ENCODE data around the gene SEC31B. TPM values are rescaled to one million over a fixed set of nuclear protein-coding genes. Genes with fewer than 3 reads are reported as not detected.

SEC31B gene
- total and polyA plus RNA-seq, 9 of the 15 experiments (the other 6 are each of a cell fraction or from before 2014, with no cell fraction given): 0.91 to 7.0 (median 2.4) TPM

GRCh38 chr10:100481462-100482081, 38.1 kb downstream of the SEC31B start (continued):
- TF ChIP-seq JUND (IDR thresholded peaks at IDR 0.05; ENCODE audit: borderline replicate concordance, low read depth, low read length): no peak
- no peak for TF ChIP-seq JUND (tag; IDR thresholded peaks at IDR 0.05; ENCODE audit: borderline replicate concordance, low read depth, low read length)
- TF ChIP-seq TCF7 (IDR thresholded peaks at IDR 0.05; ENCODE audit: borderline replicate concordance): no peak
- peak; percentile 93 for TF ChIP-seq CREM (IDR thresholded peaks at IDR 0.05; ENCODE audit: low read depth)
- no peak for TF ChIP-seq ZNF217 (CRISPR knock-in tag; IDR thresholded peaks at IDR 0.05)
- TF ChIP-seq ZMIZ1 (IDR thresholded peaks at IDR 0.05; ENCODE audit: low read depth in 2 of 2, low read length in 2 of 2): no peak
- no peak for TF ChIP-seq ID3 (CRISPR knock-in tag; IDR thresholded peaks at IDR 0.05)
- no peak for TF ChIP-seq ID3 (tag; IDR thresholded peaks at IDR 0.05)
- TF ChIP-seq FOS (IDR thresholded peaks at IDR 0.05; ENCODE audit: extremely low read depth, insufficient read length): peak; percentile 75
- no peak for TF ChIP-seq ZNF384 (IDR thresholded peaks at IDR 0.05; ENCODE audit: low read depth, low read length)
- TF ChIP-seq ARID3A (IDR thresholded peaks at IDR 0.05; ENCODE audit: borderline replicate concordance, low read depth, low read length): no peak
- no peak for TF ChIP-seq RHOXF2B (CRISPR knock-in tag; conservative IDR thresholded peaks at IDR 0.05)
- TF ChIP-seq JUN (IDR thresholded peaks at IDR 0.05; ENCODE audit: borderline replicate concordance, low read depth, low read length): no peak
- no peak for TF ChIP-seq JUN (CRISPR knock-in tag; IDR thresholded peaks at IDR 0.05; ENCODE audit: borderline replicate concordance)
- TF ChIP-seq TAF15 (IDR thresholded peaks at IDR 0.05; ENCODE audit: low read depth, low read length): no peak
- TF ChIP-seq CREB5 (CRISPR knock-in tag; IDR thresholded peaks at IDR 0.05): no peak
- no peak for TF ChIP-seq PHB2 (IDR thresholded peaks at IDR 0.05; ENCODE audit: low read depth)
- TF ChIP-seq RFX1 (IDR thresholded peaks at IDR 0.05): no peak
- no peak for TF ChIP-seq ZNF23 (CRISPR knock-in tag; IDR thresholded peaks at IDR 0.05)
